HG03095 (cell line): ENCODE measurements around the gene RARB.

Experiments
- ATAC-seq: cut with Tn5 transposase; IDR thresholded peaks from one replicate; pipeline ENCODE4 v1.9.1; 2021; ENCODE audit warnings: moderate library complexity; ENCODE audit not compliant: unreplicated experiment

The RARB gene

DNA sequence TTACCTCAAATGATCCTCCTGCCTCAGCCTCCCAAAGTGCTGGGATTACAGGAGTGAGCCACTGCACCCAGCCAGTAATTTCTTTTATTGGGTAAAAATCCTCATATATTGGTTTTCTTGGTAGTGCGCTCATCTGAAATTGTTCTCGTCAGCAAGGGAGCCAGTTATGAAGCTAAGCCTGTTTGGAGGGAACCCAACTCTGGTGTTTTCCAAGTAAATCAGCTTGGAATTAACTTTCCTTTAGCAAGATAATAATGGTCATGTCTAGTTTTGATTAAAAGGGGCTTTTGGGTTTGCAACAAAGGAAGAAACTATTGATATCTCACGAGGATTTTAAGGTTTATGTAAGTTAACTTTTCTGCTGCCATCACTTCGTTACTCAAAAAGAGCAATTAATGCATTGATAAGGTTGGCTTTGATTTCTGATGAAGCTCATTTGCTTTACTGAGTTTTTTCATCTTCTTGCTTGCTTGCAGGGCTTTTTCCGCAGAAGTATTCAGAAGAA is 72.7 kb downstream of the RARB start:
- ATAC-seq, result no peak

DNA sequence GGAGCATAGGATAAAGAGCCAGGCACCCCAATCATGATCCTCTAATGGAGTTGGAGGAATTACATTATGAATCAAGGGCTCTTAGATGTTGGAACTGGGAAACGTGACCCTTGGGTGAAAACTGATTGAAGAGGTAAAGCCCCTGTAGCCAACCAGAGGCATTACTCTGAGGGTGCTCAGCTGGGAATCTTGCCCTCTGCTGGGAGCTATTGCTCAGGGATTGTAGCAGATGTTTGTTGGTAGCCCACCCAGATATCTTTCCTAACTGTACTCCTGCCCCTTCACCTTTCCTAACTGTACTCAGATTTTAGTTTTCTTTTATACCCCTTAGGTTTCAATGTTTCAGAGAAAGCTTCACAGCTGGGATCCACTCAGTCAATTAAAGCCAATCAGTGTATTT is 74.2 kb downstream of the RARB start:
- no peak for ATAC-seq

DNA sequence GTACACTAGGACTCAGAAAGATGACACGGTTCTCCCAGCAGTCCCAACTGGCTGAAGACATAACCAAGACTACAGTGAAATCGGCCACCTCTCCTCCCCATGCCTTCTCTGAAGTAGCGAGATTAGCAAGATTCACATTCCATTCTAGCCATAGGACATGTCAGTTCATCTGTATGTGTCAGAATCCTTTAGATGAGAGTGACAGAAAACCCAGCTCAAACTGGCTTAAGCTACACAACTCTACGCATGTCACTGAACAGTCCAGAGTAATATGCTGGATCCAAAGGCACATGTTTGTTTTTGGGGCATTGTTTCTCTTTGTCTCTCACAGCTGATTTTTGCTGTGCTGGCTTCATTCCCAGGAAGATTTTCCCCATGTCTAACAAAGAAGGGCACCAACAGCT is 75.8 kb downstream of the RARB start:
- ATAC-seq, result no peak

DNA sequence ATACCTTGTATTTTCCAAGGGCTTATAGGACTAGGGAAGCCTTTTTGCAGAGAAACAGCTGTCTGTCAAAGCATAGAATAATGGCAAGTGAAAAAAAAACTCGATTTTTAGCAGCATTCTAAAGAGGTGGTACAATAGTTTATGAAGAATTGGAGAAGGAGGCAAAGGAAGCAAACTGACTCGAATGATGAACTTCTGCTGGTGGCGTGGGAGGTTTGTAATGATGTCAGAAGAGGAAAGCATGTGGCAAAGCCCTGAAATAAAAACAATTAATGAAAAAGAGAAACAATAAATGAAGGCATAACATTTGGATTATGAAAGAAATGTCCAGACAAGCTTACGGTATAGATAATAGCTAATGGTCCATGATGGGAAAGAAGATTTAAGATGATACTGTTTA is 77.5 kb downstream of the RARB start:
- no peak for ATAC-seq

DNA sequence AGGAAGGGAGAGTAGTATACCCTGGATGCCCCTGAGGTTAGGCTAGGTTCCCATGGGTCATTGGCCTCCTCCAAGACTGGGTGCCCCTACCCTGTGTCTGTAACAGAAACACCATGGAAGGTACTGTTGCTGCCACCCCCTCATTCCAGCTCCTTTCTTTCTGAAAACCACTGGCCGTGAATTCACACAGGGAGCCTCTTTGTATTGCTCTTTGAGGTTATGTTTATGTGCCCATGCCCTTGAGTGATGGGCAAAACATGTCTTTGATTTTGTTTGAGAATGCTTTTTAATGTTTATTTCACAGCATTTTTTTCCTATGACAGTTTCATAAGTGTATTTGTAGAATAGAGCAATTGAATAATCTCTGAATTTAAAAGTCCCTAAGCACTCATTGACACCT is 79.7 kb downstream of the RARB start:
- no peak for ATAC-seq

DNA sequence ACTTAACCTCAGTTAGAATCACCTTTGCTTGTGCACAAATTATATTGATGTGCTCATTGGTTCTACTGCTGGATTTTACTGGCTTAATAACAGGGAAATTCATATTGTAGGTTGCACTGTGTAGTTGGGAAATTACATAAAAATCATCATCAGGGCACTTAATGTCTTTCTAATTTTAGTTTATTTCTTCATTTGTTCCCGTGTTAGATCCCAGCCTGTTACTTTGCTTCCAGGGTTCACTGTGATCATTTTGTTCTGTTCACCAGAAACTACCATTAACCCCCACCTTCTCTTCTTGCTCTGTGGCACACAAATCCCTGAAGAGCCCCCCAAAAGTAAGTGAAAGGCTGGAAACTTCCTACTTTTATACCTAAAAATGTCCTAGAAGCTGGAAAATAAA is 80.4 kb downstream of the RARB start:
- no peak for ATAC-seq

DNA sequence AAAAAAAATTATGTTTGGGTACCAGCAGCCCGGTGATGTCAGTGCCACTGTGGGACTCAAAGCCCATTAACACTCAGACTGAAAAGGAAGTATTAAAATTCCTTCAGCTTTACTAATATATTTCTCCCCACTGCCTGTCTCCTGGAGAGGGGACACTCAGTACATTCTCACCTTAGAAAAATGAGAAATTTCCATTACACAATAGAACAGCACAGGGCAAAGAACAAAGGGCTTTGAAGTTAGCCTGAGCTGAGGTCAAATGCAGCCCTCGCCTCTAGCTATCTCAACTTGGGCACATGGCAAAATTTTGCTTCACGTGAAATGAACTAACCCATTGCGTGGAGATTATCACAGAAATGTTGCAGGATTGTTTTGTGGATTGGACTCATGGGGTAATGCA is 80.8 kb downstream of the RARB start:
- ATAC-seq, result no peak

DNA sequence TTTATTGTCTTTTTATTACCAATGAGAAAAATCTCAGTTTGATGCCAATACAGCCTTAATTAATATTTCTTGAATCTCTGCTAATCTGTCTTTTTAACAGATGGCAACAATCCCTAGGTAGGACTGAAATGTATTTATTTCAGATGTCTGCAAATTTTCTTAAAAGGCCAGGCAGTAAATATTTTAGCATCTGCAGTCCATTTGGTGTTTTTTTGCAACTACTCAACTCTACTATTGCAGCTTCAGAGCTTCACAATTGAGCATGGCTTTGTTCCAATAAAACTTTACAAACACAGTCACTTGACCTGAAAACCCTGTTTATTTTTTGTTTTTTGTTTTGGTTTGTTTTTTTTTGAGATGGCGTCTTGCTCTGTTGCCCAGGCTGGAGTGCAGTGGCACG is 82.7 kb downstream of the RARB start:
- ATAC-seq, result no peak

DNA sequence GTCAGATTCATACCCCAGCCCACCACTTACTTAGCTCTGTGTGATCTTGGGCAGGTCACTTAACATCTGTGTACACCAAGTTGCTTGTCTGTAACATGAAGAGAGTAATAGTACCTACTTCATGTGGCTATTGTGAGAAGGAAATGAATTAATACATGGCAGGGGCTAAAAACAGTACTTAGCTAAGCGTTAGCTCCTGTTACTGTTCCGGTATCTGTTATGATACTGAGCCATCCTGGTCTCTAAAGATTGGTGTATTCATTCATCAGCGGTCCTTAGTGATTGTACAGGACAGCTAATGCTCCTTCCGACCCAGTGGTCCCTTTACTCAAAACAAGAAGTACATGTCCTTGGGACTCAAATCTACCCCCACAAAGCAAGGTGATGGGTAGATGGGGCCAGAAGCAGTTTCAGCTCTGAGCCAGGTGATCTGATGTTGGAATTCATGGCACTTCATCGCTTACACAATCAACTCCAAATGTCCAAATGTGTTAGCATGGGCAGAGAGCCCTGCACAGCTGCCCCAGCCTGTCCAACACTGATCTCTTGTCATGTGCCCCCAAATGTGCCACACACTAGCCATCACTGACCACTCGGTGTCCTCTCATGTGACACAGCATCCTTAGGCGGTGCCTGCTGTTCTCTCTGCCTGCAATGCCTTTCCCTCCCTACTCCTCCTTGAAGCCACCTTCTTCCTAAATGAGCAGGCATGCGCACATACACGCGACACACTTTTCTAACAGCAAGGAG is 84.1 kb downstream of the RARB start:
- ATAC-seq, result no peak

DNA sequence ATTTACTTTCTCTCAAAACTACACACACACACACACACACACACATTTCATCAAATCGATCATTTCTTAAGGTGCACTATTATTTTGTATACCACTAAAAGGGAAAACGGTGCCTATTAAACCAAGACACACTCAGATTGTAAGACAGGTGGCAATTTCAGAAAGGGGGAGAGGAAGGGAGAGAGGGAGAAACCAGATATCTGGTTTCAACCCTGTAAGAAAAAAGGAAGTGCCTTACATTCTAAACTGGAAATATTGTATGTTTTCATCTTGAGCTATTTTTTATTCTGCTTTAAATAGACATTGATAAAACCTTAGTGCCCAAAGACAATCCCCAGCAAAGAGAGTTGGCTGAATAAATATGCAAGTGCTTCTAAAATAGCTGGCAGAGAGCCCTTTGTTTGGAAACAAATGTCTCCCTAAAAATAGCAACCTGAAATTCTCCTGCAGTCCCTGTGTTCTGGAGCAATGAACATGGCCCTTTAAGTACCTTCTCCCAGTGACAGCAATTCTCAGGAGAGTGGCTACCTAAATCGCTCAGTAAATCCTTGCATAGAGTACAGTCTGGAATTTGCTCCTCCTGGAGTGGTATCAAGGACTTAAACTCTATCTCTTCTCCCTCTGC is 85.7 kb downstream of the RARB start:
- ATAC-seq, result no peak

DNA sequence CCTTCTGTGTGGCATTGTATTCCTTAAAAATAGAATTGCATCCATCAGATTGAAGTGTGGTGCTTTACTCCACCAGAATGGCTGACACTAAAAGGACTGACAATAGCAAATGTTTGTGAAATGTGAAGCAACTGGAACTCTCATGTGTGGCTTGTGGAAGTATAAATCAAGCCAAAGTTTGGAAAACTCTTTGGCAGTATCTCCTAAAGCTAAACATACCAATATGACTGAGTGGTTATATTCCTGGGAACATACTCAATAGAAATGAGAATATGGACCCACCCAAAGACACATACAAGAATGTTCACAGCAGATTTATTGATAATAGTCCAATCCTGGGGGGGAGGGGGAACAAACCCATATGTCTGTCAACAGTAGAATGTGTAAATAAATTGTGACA is 87.1 kb downstream of the RARB start:
- no peak for ATAC-seq

DNA sequence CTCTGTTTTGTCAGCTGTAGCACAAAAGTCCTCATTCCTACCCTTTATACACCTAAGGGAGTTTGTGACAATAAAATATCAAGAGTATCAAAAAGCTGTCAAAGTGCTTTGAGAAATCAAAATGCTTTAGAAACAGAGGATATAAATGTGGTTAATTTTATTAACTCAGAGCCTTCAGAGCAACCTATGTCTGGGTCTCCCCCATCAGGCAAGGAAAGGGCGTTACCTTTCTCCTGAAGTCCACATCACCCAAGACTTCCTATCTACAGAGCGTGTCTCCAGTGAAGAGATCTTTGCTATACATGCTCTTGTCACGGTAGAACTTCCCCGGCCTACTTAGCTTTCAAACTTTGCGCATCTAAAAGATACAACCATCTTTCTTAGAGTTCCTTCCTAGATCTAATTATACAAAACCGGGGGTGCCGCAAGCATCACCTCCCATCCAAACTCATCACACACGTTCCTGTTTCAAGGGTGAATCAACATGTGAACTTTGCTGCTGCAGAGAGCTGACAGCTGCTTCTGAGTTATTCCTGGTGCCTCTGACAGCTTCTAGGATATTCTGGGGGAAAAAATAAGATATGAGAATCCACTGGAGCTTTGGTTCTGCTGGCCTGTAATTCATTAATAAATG is 93.0 kb downstream of the RARB start:
- no peak for ATAC-seq

DNA sequence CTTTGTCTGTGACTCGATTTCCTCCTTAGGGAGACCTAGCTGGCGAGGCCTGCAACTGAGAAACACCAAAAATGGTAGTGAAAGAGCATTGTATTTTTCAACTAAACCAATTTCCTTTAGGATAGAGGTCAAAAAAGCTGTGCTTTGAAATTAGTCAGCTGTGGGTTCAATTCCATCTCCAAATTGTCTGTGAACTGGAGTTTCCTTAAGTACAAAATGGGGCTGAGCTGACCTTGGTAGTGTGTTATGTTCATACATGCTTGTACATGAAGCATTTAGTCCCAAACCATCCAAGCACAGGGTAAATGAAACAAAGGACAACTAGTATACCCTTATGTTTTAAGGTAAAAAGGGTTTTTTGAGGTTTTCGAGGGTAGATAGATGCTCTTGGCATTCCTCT is 99.3 kb downstream of the RARB start:
- no peak for ATAC-seq

DNA sequence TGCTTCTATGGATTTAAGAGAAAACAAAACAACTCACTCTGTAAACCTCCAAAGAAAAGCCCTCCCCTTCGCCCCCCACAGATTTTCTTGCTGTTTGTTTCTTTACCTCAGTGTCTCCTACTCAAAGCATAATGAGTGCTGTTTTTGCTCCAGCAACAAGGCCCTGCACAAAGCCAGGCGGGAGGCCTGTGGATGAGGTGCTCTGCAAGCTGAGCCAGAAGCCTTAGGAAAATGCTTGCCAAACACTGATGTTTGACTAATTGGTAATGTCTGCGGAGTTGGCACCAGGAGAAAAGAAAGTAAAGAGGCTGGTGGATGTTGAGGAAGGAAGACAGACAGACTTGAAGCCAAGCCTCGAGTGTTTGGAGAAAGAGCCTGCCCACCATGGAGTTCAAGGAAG is 99.7 kb downstream of the RARB start:
- no peak for ATAC-seq

DNA sequence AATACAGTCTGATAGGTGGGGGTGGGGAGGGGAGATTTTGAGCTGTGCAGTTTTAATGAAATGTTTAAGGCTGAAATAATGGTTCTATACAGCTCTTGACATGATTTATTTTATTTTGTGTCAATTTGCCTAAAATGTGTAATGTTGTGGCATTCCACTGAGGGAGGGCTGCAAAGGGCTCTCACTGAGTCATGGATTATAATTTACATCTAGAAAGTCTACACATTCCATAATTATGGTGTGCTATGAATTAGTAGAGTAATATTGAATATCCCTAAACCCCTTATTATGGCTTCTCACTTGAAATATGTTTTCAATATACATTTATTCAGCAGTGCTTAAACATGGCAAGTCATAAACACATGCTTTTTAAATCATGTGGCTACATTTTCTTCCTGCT is 103.9 kb downstream of the RARB start:
- no peak for ATAC-seq

DNA sequence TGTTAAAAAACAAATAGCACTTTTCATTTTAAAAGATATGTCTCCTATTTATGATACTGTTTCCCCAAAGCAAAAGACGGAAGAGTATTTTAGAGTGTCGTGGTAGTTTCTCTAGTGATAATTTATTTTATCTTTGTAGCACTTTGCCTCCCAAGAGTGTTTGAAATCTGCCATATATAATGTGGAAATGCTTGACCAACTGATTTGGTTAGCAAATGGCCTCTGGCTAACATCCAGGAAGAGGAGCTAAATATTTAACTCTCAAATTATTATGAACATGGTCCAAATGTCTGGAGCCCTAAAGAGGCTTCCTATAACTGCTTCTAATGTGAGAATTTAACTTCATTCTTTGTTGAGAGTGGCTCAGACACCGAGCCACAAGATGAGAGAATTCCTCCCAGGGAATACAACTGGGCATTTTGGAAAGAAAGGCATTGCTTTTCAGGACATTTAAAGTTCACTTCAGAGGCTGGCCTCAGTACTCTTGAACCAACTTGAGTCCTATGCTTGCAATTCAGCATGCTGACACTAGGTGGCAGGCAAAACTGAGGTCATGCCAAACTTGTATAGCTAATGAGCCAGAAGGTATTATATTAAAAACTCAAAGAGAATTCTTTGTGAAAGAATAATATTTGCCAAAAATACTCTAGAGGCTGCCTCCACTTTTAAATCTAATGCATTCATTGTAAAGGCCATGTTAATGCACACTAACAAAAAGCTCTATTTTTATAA is 104.5 kb downstream of the RARB start:
- no peak for ATAC-seq

DNA sequence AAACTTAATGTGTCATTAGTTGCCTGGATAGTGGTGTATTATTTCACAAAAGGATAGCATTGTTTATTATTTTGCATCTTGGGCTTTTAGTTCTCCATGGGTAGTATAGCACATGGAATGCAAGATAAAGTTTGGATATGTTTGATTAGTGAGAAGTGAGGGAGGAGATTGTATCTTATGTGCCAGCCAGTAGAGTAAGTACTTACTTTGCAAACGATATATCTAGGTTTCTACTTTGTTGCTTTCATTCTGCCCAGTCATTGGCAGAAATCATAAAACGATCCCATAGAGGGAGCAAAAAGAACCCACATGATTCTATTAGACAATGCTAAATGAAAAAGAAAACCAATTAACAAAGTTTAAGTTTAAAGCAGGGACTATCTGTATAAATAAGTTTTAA is 105.3 kb downstream of the RARB start:
- ATAC-seq, result no peak

DNA sequence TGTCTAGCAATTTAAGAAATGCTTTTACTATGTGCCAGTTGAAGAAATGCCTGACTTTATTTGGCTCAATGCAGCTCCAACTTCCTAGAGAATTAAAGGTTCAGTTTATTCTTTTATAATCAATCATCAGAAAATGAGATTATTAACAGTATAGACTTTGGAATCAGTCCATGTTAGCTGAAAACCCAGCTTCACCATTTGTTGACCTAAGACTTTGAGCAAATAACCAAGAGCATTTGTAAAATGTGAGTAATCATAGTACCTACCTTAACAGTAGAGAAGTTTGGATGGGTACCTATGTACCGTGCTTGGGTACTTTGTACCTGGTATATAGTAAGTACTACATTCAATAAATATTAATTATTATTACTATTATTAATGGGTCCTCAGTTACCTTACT is 105.9 kb downstream of the RARB start:
- ATAC-seq, result no peak

DNA sequence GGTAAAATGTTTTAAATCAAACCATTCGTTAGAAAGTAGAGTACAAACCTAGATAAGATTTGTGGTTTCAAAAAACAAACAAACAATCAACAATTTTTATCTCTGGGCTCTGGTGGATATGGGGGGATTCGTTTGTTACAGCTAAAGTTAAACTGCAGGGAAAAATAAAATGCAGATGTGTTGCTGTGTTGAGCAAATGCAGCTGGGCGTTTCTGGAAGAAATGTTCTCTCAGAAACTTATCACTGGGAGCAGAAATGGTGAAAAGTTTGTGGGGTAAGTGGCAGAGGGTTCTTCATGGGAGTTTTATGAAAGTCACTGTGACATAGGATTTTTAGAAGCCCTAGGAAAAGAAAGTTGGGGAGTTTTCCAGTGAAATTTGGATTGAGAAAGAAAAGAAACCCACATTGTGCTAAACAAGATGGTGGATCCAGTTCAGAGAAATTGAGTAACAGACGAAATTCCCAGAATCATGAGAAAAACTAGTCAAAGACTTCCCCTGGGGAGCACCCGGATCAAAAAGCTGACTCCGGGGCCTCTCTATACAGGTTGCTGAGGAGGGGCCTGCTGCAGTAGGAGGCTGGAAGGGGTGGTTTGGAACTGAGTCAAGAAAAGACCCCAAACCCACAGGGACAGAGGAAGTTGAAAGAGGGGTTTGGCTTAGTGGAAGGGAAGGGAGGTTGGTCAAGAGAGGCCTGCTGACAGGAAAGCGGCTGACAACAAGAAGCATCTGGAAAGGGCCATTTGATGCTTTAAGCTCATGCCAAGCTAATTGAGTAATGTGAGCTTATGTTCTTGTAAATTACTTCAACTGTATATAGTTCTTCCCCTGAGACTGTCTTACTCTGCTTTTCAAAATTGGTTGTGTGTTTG is 108.7 kb downstream of the RARB start:
- no peak for ATAC-seq

DNA sequence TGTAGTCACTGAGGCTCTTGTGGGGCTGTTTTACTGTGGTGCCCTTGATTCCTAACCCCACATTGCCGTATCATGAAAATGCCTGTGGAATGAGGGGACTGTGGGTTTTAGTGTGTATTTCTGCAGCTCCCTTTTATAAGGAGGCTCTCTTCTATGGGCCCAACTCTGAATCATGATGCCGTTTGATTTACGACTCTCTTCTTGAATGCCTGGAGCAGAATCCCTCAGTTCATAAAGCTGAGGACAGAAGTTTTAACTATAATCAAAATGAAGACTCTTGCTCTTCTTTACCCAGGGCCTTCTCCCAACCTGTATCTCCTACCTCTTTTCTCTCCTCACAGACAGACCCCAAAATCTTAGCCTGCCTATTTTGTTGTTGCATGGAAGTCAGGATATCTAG is 109.5 kb downstream of the RARB start:
- no peak for ATAC-seq

DNA sequence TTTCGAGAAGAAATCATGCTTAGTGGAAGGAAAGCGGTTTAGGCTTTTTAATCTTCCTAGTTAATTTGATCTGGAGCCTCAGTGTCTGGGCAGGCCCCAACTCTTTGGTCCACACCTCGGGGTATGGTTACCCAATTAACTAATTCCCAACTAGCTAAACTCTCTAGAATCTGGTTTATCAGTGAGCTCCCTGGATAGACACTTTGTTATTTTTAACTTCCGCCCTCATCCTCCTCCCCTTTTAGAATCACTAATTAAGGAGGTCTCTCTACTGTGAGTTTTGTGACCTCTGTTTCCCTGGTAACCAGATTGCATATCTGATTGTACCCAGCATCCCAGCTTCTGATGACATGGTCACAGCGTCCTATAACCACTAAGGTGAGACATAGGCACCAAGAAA is 112.2 kb downstream of the RARB start:
- ATAC-seq, result no peak
